PFSK-1 (cell line): Measurements from ENCODE around the gene SIRPD.

Source experiments
- FOXP2 ChIP-seq: optimal IDR thresholded peaks from 2 replicates; pipeline ENCODE3; 2011; ENCODE audit warnings: borderline replicate concordance, control low read depth, inconsistent platforms; ENCODE audit not compliant: insufficient read depth; ENCODE audit errors: extremely low read length, extremely low read depth
- POLR2AphosphoS5 ChIP-seq: IDR thresholded peaks from 2 replicates; pipeline ENCODE4 v1.6.1; 2012; ENCODE audit warnings: low read depth, mild to moderate bottlenecking, control low read depth, low read length, moderate library complexity
- SIN3A ChIP-seq: IDR thresholded peaks from 2 replicates; pipeline ENCODE4 v1.6.1; 2012; ENCODE audit warnings: mild to moderate bottlenecking, low read length, moderate library complexity, borderline replicate concordance; ENCODE audit not compliant: insufficient read depth
- TAF1 ChIP-seq: IDR thresholded peaks from 2 replicates; pipeline ENCODE4 v1.6.1; 2012; ENCODE audit warnings: low read length, control low read depth, borderline replicate concordance; ENCODE audit not compliant: insufficient read depth
- TF ChIP-seq, protein P1 (sequence below), 2 experiments: IDR thresholded peaks; 2 replicates each; pipeline versions ENCODE4 v1.6.1 to v1.8.0; 2011 to 2012; ENCODE audit warnings: low read depth in 2 of 2, low read length in 2 of 2, control low read depth in 1 of 2, inconsistent platforms in 1 of 2, mild to moderate bottlenecking in 1 of 2, moderate library complexity in 1 of 2; ENCODE audit not compliant: insufficient read depth in 1 of 2

SIRPD gene

DNA sequence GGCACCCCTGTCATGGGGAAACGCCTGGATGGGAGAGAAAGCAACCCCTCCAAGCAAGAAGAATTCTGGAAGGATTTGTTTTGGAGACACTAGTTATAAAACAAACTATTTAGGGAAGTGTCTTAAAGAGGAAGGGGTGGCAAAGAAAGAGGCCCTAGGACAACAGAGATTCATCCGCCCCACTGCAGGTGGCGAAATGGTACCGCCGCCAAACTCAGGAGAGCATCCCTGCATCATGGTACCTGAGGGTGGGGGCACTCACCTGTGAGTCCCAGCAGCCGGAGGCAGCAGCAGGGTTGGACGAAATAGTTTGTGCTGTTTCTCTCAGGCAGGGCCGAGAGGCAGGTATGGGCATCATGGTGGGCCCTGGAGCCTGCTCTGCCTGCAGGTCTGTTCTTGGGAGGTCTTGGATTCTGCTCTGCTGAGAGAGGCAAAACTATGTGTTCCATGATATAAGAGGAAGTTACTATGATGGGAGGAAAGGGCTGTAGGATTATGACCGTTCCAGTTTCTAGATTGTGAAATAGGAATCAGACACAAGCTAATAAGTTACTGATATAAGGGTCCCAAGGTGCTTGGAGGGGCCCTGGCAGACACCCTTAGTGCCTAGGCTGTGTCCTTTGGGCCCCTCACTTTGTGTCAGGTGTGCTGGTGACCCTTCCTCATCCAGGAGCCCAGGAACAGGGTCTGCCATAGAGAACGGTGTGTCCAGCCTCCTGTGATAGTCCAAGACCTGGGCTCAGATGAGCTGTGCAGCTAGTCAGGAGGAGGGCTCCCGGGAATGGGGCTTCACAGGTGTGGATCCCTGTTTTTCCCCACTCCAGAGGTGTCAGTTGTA lies 20.4 kb downstream of the SIRPD start:
- TF ChIP-seq, protein P1, sequence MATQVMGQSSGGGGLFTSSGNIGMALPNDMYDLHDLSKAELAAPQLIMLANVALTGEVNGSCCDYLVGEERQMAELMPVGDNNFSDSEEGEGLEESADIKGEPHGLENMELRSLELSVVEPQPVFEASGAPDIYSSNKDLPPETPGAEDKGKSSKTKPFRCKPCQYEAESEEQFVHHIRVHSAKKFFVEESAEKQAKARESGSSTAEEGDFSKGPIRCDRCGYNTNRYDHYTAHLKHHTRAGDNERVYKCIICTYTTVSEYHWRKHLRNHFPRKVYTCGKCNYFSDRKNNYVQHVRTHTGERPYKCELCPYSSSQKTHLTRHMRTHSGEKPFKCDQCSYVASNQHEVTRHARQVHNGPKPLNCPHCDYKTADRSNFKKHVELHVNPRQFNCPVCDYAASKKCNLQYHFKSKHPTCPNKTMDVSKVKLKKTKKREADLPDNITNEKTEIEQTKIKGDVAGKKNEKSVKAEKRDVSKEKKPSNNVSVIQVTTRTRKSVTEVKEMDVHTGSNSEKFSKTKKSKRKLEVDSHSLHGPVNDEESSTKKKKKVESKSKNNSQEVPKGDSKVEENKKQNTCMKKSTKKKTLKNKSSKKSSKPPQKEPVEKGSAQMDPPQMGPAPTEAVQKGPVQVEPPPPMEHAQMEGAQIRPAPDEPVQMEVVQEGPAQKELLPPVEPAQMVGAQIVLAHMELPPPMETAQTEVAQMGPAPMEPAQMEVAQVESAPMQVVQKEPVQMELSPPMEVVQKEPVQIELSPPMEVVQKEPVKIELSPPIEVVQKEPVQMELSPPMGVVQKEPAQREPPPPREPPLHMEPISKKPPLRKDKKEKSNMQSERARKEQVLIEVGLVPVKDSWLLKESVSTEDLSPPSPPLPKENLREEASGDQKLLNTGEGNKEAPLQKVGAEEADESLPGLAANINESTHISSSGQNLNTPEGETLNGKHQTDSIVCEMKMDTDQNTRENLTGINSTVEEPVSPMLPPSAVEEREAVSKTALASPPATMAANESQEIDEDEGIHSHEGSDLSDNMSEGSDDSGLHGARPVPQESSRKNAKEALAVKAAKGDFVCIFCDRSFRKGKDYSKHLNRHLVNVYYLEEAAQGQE (IDR thresholded peaks at IDR 0.05; ENCODE audit: insufficient read depth in 1 of 2, low read depth in 2 of 2, low read length in 2 of 2) = no peak
- no peak for TF ChIP-seq POLR2AphosphoS5
- TF ChIP-seq SIN3A = no peak
- TF ChIP-seq FOXP2 = no peak
- no peak for TF ChIP-seq TAF1

DNA sequence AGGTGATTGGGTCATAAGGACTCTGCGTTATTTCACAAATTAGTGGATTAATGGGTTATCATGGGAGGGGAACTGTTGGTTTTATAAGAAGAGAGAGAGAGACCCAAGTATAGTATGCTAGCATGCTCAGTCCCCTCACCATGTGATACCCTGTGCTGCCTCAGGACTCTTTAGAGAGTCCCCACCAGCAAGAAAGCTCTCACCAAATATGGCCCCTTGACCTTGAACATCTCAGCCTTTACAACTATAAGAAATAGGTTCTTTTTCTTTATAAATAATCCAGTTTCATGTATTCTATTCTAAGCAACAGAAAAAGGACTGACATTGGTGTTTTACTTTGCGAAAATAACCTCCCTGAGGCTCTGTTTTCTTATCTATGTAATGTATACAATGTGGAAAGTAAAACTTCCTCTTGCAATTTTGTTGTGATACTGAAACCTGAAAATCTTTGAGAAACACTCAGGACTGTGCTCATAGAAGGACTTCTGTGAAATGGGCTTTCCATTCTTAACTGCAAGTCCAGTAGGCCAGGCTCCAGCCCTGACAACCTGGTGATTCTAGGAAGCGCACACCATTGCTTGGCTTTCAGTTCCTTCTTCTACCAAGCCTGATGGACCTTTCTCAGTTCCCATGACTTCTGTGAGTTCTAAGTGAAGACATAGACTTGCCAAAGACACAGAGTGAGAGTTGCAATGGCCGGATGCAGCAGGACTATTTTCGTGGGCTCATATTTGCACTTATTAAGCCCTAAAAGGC lies 21.9 kb downstream of the SIRPD start:
- no peak for TF ChIP-seq TAF1
- no peak for TF ChIP-seq SIN3A
- no peak for TF ChIP-seq FOXP2
- no peak for TF ChIP-seq POLR2AphosphoS5
- TF ChIP-seq, protein P1 (IDR thresholded peaks at IDR 0.05; ENCODE audit: insufficient read depth in 1 of 2, low read depth in 2 of 2, low read length in 2 of 2) = no peak

DNA sequence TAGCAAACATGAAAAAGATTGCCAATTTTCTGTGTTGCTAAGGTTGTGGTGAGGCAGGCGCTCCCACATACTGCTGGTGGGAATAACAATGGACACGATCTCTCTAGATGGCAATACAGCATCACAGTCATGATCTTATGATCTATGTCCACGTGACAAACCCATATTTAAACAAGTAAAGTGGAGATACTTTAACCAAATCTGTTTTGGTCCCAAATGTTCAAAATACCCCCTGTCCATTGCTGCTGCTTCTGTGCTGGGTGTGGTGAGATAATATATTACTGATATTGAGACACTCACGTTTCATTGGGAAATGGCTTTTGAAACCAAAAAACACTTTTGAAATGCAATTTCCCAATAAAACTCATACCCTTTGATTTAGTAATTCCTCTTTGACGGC lies 23.0 kb downstream of the SIRPD start:
- TF ChIP-seq FOXP2 (no peak), SIN3A (no peak), TAF1 (no peak), POLR2AphosphoS5 (no peak)
- TF ChIP-seq, protein P1 (IDR thresholded peaks at IDR 0.05; ENCODE audit: insufficient read depth in 1 of 2, low read depth in 2 of 2, low read length in 2 of 2) = no peak

DNA sequence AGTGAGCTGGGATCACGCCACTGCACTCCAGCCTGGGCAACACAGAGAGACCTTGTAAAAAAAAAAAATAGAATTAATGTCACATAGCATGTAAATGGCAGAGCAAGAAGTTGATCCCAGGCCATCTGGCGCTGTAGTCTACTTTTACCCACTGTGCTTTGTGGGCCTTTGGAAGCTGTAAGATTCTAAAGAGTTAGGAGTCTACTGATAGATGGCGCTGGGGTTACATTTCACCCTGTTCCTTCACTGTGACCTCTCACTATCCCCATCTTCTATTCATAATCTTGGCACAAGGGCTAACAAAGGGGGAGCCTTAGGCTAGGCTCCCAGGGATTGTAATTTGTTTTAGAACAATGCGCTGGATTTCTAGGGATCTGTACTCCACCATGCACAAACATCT lies 24.4 kb downstream of the SIRPD start:
- TF ChIP-seq, protein P1 (IDR thresholded peaks at IDR 0.05; ENCODE audit: insufficient read depth in 1 of 2, low read depth in 2 of 2, low read length in 2 of 2) = no peak
- no peak for TF ChIP-seq FOXP2
- TF ChIP-seq SIN3A = no peak
- no peak for TF ChIP-seq POLR2AphosphoS5
- no peak for TF ChIP-seq TAF1
